Measurements from ENCODE around the gene ACTR2.
"Not testable (repeated sequence)": the region's sequence is repeated elsewhere in the genome, so short reads cannot be mapped to it uniquely, and the experiment has no call there.

Gene ACTR2

DNA sequence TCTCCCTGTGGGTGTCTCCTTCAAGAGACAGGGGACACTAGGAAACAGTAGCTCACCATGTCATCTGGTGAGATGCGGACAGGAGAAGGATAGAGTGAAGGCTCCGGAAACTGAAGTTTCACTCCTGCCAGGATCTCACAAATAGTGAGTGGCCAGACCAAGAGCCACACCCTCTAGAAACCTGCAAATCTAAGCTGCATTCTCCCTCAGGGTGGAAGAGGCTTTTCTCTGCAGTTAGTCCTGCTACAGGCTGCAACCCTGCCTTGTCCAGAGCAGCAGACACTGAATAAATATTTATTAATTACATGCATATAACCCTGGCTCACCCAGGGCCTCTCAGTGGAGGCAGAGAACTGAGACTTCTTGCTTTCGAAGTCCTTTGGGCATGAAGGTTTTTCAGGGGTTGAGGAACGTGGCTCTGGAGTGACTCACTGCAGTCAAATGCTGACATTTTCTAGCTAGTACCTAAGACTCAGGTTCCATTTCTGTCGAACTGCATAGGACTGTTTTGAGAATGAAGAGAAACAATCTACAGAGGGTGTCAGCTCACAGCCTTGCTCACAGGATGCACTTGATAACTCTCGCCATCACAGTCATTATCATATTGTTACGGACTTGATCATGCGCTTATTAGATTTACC is 87.3 kb downstream of the ACTR2 start:
- DNase-seq: no peak

DNA sequence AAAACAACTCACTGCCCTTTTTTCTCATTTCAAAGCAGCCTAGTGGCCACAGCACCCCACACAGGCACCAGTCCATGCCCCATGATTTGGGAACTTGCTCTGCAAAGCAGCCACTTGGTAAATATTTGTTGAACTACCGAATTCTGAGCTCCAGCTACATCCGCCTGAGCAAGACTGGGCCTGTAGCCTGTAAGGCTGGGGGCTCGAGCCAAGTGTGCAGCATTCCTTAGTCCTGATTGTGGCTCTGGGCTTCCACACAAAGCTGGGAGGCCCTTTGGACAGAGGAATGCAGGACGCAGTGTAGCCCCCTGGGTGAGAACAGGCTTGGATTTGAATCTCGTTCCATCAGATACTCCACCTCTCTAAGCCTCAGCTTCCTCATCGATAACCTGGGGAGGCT is 88.4 kb downstream of the ACTR2 start:
- no peak for DNase-seq

DNA sequence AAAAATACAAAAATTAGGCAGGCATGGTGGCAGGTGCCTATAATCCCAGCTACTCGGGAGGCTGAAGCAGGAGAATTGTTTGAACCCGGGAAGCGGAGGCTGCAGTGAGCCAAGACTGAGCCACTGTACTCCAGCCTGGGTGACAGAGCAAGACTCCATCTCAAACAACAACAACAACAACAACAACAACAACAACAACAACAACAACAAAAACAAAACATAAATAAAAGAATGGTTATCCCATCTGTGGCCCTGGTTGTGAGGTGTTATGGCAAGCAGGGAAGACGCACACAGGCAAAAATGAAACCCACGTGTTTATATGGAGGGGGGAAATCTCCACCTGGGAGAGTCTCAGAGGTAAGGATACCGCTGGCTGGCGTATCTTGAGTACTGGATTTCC is 89.7 kb downstream of the ACTR2 start:
- not testable (repeated sequence) for DNase-seq

DNA sequence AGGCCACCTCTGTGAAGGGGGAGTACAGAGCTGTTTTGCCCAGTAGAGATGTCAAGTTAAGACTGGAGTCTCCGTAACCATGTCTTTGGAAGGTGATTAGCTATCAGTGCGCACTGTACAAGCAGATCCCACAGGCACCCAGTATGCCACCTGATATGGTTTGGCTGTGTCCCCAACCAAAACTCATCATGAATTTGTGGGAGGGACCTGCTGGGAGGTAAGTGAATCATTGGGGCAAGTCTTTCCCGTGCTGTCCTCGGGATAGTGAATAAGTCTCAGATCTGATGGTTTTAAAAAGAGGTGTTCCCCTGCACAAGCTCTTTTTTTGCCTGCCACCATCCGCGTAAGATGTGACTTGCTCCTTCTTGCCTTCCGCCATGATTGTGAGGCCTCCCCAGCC is 90.2 kb downstream of the ACTR2 start:
- no peak for DNase-seq

DNA sequence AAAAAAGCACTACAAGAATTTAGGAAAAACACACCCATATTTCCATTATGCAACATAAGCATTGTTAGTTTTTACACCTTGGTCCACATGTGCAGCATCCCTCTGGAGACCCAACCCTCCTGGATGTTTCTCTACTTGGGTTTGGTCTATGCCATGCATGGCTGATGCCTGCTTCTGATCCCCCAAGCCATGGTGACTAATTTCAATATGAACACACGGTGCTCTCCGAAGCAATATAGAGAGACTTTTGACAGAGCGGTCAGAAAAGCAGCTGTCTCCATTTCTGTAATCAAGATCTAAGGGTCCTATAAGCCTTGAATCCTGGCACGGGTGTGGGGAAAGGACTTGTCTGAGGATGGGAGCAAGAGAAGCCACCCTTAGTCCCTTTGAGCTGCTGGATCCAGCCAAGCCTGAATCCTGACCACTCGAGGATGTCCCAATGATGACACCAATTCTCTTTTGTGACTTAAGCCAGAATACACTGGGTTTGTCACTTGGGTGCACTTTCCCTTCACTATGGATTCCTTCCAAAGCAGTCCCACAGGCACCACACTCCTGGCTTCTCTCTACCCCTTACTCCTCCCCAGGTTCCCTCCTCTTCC is 91.5 kb downstream of the ACTR2 start:
- no peak for DNase-seq

DNA sequence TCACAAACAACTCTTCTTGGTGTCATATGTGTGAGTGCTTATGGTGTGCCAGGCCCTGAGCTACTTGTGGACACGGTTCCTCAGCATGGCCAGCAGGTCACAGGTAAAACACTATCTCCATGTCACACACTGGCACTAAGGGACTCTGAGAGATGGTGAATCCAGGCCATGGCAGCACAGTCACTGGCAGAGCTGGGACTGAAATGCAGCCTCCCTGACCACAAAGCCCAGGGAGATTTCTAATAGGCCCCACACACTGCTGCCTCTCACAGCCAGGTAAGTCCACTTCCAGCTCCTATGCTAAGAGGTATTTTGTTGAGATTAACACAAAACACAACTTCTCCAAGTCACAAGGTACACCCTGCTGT is 92.0 kb downstream of the ACTR2 start:
- no peak for DNase-seq

DNA sequence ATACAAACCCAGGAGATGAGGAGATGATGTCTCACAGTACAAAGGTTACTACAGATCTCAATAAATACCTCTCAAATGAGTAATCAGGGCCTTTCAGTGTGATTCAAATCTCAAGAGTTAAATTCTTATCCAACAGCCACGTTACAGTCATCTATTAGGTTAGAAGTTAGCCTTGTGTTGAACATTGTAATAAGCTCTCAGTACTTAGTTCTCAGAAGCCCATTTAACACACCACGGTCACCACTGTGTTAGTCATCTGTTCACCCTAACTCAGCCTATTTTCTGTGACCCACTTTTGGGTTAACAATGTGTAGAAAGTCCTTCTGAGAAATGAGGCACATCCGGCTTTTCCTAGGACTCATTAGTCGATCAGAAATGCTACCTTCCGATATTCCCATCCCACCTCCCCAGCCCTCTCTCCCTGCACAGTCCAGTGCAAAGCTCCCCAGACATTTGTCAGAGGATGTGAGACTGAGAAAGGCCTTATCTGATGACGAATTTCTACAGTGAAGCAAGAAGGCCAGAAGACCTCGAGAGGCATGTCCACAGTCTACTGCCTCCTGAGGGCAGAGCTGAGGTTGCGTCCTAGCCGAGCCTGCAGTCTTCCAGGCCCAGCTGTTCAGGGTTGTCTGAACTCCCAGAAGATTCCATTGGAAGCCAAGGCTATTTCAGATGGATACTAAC is 92.6 kb downstream of the ACTR2 start:
- no peak for DNase-seq
